ENCODE measurements around the gene ARHGEF10L. TPM values are rescaled to one million over a fixed set of nuclear protein-coding genes. Genes with fewer than 3 reads are reported as not detected.

Gene ARHGEF10L
- total RNA-seq, 2 donors from 2014 or later: 26.0 to 39.7 TPM

GRCh38 chr1:17546946-17547670 lies 7.6 kb downstream of the ARHGEF10L start:
- H3K27me3 ChIP-seq (replicated peaks; ENCODE audit: insufficient read depth): no peaks in the 10 kb centered on the region
- peaks cover 2% of the 10 kb centered on the region for H3K4me1 ChIP-seq (replicated peaks)

GRCh38 chr1:17549384-17549783 lies 9.9 kb downstream of the ARHGEF10L start:
- Histone ChIP-seq H3K36me3 (no peaks in the 10 kb centered on the region), H3K27me3 (replicated peaks; ENCODE audit: insufficient read depth) (no peaks in the 10 kb centered on the region), H3K4me1 (replicated peaks) (peaks cover 2% of the 10 kb centered on the region), H3K4me3 (no peak overlapping the region), H3K27ac (no peak overlapping the region), H3K9me3 (no peaks in the 10 kb centered on the region)
- TF ChIP-seq POLR2A (IDR thresholded peaks at IDR 0.05) (no peak), CTCF (IDR thresholded peaks at IDR 0.05) (no peak), POLR2AphosphoS5 (IDR thresholded peaks at IDR 0.05) (no peak)
- WGBS: 73% methylated on average over 3 of the region's 3 CpGs
- no peak for DNase-seq (ENCODE audit: low spot score)
- intact Hi-C loops (cut with DNase I): no loop called here

More at GRCh38 chr1:17546946-17547670, 7.6 kb downstream of the ARHGEF10L start:
- no peak for DNase-seq (ENCODE audit: low spot score)
- H3K27ac ChIP-seq: no peak overlapping the region
- intact Hi-C loops (cut with DNase I): no loop called here
- no peaks in the 10 kb centered on the region for H3K9me3 ChIP-seq
- 79% methylated on average over 8 of the region's 8 CpGs for WGBS
- no peaks in the 10 kb centered on the region for H3K36me3 ChIP-seq
- no peak for TF ChIP-seq CTCF (IDR thresholded peaks at IDR 0.05)
- TF ChIP-seq POLR2A (IDR thresholded peaks at IDR 0.05): no peak
- TF ChIP-seq POLR2AphosphoS5 (IDR thresholded peaks at IDR 0.05): no peak
- H3K4me3 ChIP-seq: no peak overlapping the region

- intact Hi-C loops (cut with DNase I): no loop called here
- H3K4me3 ChIP-seq: no peak overlapping the region
- peak overlapping the region; percentile 10 to 43 for H3K27ac ChIP-seq
- H3K36me3 ChIP-seq: no peaks in the 10 kb centered on the region
- WGBS: 45% methylated on average over 15 of the region's 15 CpGs
- H3K4me1 ChIP-seq (replicated peaks): peaks cover 2% of the 10 kb centered on the region
- no peaks in the 10 kb centered on the region for H3K9me3 ChIP-seq
- TF ChIP-seq POLR2A (IDR thresholded peaks at IDR 0.05): no peak
- no peak for TF ChIP-seq POLR2AphosphoS5 (IDR thresholded peaks at IDR 0.05)
- TF ChIP-seq CTCF (IDR thresholded peaks at IDR 0.05): no peak
- H3K27me3 ChIP-seq (replicated peaks; ENCODE audit: insufficient read depth): no peaks in the 10 kb centered on the region
- DNase-seq (ENCODE audit: low spot score): no peak
These were observed 11.5 kb downstream of the ARHGEF10L start for GRCh38 chr1:17550729-17551584.

GRCh38 chr1:17551755-17552234 lies 12.3 kb downstream of the ARHGEF10L start:
- WGBS: 56% methylated on average over 8 of the region's 8 CpGs
- TF ChIP-seq CTCF (IDR thresholded peaks at IDR 0.05): no peak
- no peak for TF ChIP-seq POLR2AphosphoS5 (IDR thresholded peaks at IDR 0.05)
- TF ChIP-seq POLR2A (IDR thresholded peaks at IDR 0.05): no peak
- intact Hi-C loops (cut with DNase I): no loop called here
- Histone ChIP-seq H3K27ac (peak overlapping the region; percentile 10 to 43), H3K36me3 (no peaks in the 10 kb centered on the region), H3K27me3 (replicated peaks; ENCODE audit: insufficient read depth) (no peaks in the 10 kb centered on the region), H3K4me3 (no peak overlapping the region), H3K9me3 (no peaks in the 10 kb centered on the region), H3K4me1 (replicated peaks) (peaks cover 2% of the 10 kb centered on the region)
- DNase-seq (ENCODE audit: low spot score): no peak

Data from prostate gland (tissue), 2 donors.